A549 (cell line): ENCODE data around the gene ZNF385B. TPM values are rescaled to one million over a fixed set of nuclear protein-coding genes. Genes with fewer than 3 reads are reported as not detected.

ENCODE experiments used
- ATAC-seq, 2 experiments: fragments of 200-7000 bp in 1 of 2; fragments of >200 bp in 1 of 2; cut with Nextera tagmentation in 1 of 2; cut with Tn5 transposase in 1 of 2; 3 replicates each; pipeline versions ENCODE4 v1.8.0 to v1.9.1; 2018 to 2020; ENCODE audit warnings: mild to moderate bottlenecking in 1 of 2, moderate library complexity in 1 of 2
- CTCF ChIA-PET: fragments of 300-600 bp; sonication (Branson Sonifier 250); formaldehyde crosslinking; extraction: SDS; loops from one replicate; lab custom pipeline; 2021; ENCODE audit warnings: antibody characterized with exemption, inconsistent platforms; lab: Yijun Ruan, JAX
- POLR2A ChIA-PET: fragments of 350-600 bp; formaldehyde crosslinking; extraction: SDS; loops from one replicate; lab custom pipeline; 2021; ENCODE audit warnings: antibody characterized with exemption, inconsistent platforms; lab: Yijun Ruan, JAX
- DNase-seq, 2 experiments: peaks; one replicate each; pipeline versions ENCODE4 v3.0.0 to v3.0.0-alpha.2; 2011 to 2016; ENCODE audit warnings: low read depth in 1 of 2, low spot score in 1 of 2
- FAIRE-seq: peaks from 2 replicates; lab custom pipeline; 2011; peaks lifted over from hg19 to GRCh38; lab: Jason Lieb, UNC
- H3K27ac ChIP-seq, 2 experiments: fragments of >200 bp; sonication (Bioruptor Twin); formaldehyde crosslinking; 3 replicates each; pipeline ENCODE4 v1.5.1; 2016 to 2017
- H3K4me1 ChIP-seq: fragments of >200 bp; sonication (Bioruptor Twin); formaldehyde crosslinking; 3 replicates; pipeline ENCODE4 v1.6.1; 2016
- H3K4me2 ChIP-seq: fragments of >200 bp; sonication (Bioruptor Twin); formaldehyde crosslinking; 3 replicates; pipeline ENCODE4 v1.6.1; 2016
- H3K4me3 ChIP-seq: fragments of >200 bp; sonication (Bioruptor Twin); formaldehyde crosslinking; 3 replicates; pipeline ENCODE4 v1.5.1; 2016
- H3K9me3 ChIP-seq: fragments of >200 bp; sonication (Bioruptor Twin); formaldehyde crosslinking; 3 replicates; pipeline ENCODE4 v1.6.1; 2016
- BHLHE40 ChIP-seq: IDR thresholded peaks from 2 replicates; pipeline ENCODE4 v1.6.1; 2012; ENCODE audit warnings: low read depth, low read length, inconsistent platforms
- CHD2 ChIP-seq: fragments of 150-350 bp; IDR thresholded peaks from 2 replicates; pipeline ENCODE4 v1.6.1; 2014; ENCODE audit warnings: low read length; ENCODE audit not compliant: partially characterized antibody
- CHD4 ChIP-seq: fragments of 200-600 bp; sonication (generic); IDR thresholded peaks from 2 replicates; pipeline ENCODE4 v1.6.1; 2016; ENCODE audit warnings: antibody characterized with exemption, mild to moderate bottlenecking, borderline replicate concordance
- EHF ChIP-seq: fragments of 250-450 bp; sonication (Bioruptor Pico); IDR thresholded peaks from 2 replicates; pipeline ENCODE4 v1.5.0; 2020; ENCODE audit warnings: mild to moderate bottlenecking
- EP300 ChIP-seq, 2 experiments: fragments of >200 bp; sonication (Bioruptor Twin); formaldehyde crosslinking; IDR thresholded peaks; 2 replicates in 1 of 2; 3 replicates in 1 of 2; pipeline ENCODE4 v1.6.1; 2016 to 2017
- FOSB ChIP-seq: fragments of 250-450 bp; sonication (Bioruptor Pico); IDR thresholded peaks from 2 replicates; pipeline ENCODE4 v1.5.0; 2020; ENCODE audit warnings: mild to moderate bottlenecking, moderate library complexity
- FOSL2 ChIP-seq, 2 experiments: fragments of 450-650 bp in 1 of 2; fragments of >200 bp in 1 of 2; sonication (Bioruptor Twin) in 1 of 2; formaldehyde crosslinking; IDR thresholded peaks; 2 replicates each; pipeline versions ENCODE4 v1.5.0 to v1.6.1; 2016 to 2020; ENCODE audit warnings: mild to moderate bottlenecking in 1 of 2, moderate library complexity in 1 of 2
- GATA3 ChIP-seq: IDR thresholded peaks from 2 replicates; pipeline ENCODE4 v1.6.1; 2012; ENCODE audit warnings: borderline replicate concordance
- JUN ChIP-seq, 2 experiments: fragments of >200 bp; sonication (Bioruptor Twin); formaldehyde crosslinking; IDR thresholded peaks; 2 replicates in 1 of 2; 3 replicates in 1 of 2; pipeline ENCODE4 v1.6.1; 2016 to 2017
- KDM1A ChIP-seq: fragments of 200-600 bp; sonication (generic); IDR thresholded peaks from 2 replicates; pipeline ENCODE4 v1.6.1; 2016; ENCODE audit warnings: low read depth, mild to moderate bottlenecking
- KDM5A ChIP-seq: fragments of 200-600 bp; sonication (generic); IDR thresholded peaks from 2 replicates; pipeline ENCODE4 v1.6.1; 2016; ENCODE audit warnings: antibody characterized with exemption, mild to moderate bottlenecking
- MAFK ChIP-seq: fragments of 450-650 bp; IDR thresholded peaks from 2 replicates; pipeline ENCODE4 v1.6.1; 2014; ENCODE audit not compliant: partially characterized antibody
- NFE2L2 ChIP-seq: fragments of 150-350 bp; conservative IDR thresholded peaks from 2 replicates; pipeline ENCODE4 v1.6.1; 2014; ENCODE audit warnings: low read length
- NR3C1 ChIP-seq: fragments of >200 bp; sonication (Bioruptor Twin); formaldehyde crosslinking; IDR thresholded peaks from 3 replicates; pipeline ENCODE4 v1.6.1; 2017
- PHF8 ChIP-seq: fragments of 200-600 bp; sonication (generic); IDR thresholded peaks from 2 replicates; pipeline ENCODE4 v1.6.1; 2016; ENCODE audit warnings: low read depth, mild to moderate bottlenecking, antibody characterized with exemption, moderate library complexity, borderline replicate concordance
- POLR2AphosphoS2 ChIP-seq: conservative IDR thresholded peaks from 2 replicates; pipeline ENCODE4 v1.6.1; 2012; ENCODE audit warnings: low read length, improper control_type of control experiment, inconsistent platforms
- RARB ChIP-seq: fragments of 250-450 bp; sonication (Bioruptor Pico); IDR thresholded peaks from 2 replicates; pipeline ENCODE4 v1.8.0; 2021; ENCODE audit warnings: mild to moderate bottlenecking, moderate library complexity
- RCOR1 ChIP-seq: fragments of 150-350 bp; IDR thresholded peaks from 2 replicates; pipeline ENCODE4 v1.6.1; 2014; ENCODE audit warnings: antibody characterized with exemption, low read length, low read depth
- RNF2 ChIP-seq: fragments of 200-600 bp; sonication (generic); IDR thresholded peaks from 2 replicates; pipeline ENCODE4 v1.6.1; 2016; ENCODE audit warnings: low read depth, mild to moderate bottlenecking, antibody characterized with exemption, moderate library complexity, borderline replicate concordance
- SMC3 ChIP-seq: fragments of >200 bp; sonication (Bioruptor Twin); formaldehyde crosslinking; IDR thresholded peaks from 3 replicates; pipeline ENCODE4 v1.6.1; 2018; ENCODE audit warnings: inconsistent platforms
- TFCP2L1 ChIP-seq: fragments of 250-450 bp; sonication (Bioruptor Pico); IDR thresholded peaks from 2 replicates; pipeline ENCODE4 v1.5.0; 2021; ENCODE audit warnings: mild to moderate bottlenecking
- TP53 ChIP-seq: fragments of 250-450 bp; sonication (Bioruptor Pico); IDR thresholded peaks from 2 replicates; pipeline ENCODE4 v1.5.0; 2021; ENCODE audit warnings: mild to moderate bottlenecking, moderate library complexity
- ZNF302 ChIP-seq: fragments of 250-450 bp; sonication (Bioruptor Pico); IDR thresholded peaks from 2 replicates; pipeline ENCODE4 v1.9.0; 2021; ENCODE audit warnings: inconsistent platforms, mild to moderate bottlenecking, moderate library complexity
- WGBS: methylation state at CpG from one replicate; pipeline ENCODE4 v1.1.6; 2017; ENCODE audit errors: missing lambda C conversion rate; 5-methylcytosine and 5-hydroxymethylcytosine counted together
- polyA plus RNA-seq, 4 experiments: library from polyadenylated mRNA; depleted of rRNA in 3 of 4; stranded (reverse); fragments of >200 nt; fragmentation: RNase III in 1 of 4; extraction: RNeasy Plus Mini Kit Qiagen cat#74134 plus additional on column Dnase treatment in 1 of 4; gene quantifications; 2 replicates in 3 of 4; 3 replicates in 1 of 4; pipeline ENCODE4 v1.2.3, GENCODE V29; 2011 to 2017
- TF ChIP-seq, protein P1 (sequence below): fragments of >200 bp; sonication (Bioruptor Twin); formaldehyde crosslinking; IDR thresholded peaks from 3 replicates; pipeline ENCODE4 v1.5.1; 2016
- TF ChIP-seq, protein P2 (sequence below): IDR thresholded peaks from 2 replicates; pipeline ENCODE4 v1.6.1; 2012

The ZNF385B gene
- polyA plus RNA-seq, 2 of the 4 experiments (the other 2 are of a cell fraction): not detected

DNA sequence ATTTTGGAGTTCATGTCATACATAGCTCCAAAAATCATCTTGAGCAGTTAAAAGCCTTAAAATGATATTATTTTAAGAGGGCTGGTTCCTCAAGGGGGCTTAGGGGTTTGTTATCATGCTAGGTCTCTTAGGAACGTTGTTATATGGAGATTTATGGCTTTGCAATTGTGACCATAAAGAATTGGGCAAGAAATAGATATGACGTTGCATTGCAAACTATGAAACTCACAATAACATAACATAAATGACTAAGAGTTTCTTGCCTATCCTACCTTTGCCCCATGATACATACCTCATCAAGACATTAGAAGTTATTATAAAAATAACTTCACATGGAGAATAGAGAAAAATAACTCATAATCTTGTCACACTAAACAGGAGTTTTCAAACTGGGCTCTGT, 390.4 kb downstream of the ZNF385B start:
- ATAC-seq (no peak), DNase-seq (no peak), FAIRE-seq (no peak)
- ChIA-PET POLR2A (no interaction called here), CTCF (no interaction called here)
- no peak overlapping the region for H3K27ac ChIP-seq
- WGBS: 18% methylated on average over 2 of the region's 2 CpGs
- H3K4me2 ChIP-seq: no peak overlapping the region
- H3K4me1 ChIP-seq: no peaks in the 10 kb centered on the region
- TF ChIP-seq CHD4 (no peak), ZNF302 (no peak), RARB (no peak), TFCP2L1 (CRISPR knock-in tag) (no peak), GATA3 (no peak), KDM1A (no peak), JUN (IDR thresholded peaks at IDR 0.05) (no peak), EP300 (IDR thresholded peaks at IDR 0.05) (no peak), NR3C1 (no peak), FOSB (CRISPR knock-in tag) (no peak), SMC3 (no peak), BHLHE40 (no peak), POLR2AphosphoS2 (no peak), NFE2L2 (no peak)
- no peaks in the 10 kb centered on the region for H3K9me3 ChIP-seq
- H3K4me3 ChIP-seq: no peak overlapping the region

DNA sequence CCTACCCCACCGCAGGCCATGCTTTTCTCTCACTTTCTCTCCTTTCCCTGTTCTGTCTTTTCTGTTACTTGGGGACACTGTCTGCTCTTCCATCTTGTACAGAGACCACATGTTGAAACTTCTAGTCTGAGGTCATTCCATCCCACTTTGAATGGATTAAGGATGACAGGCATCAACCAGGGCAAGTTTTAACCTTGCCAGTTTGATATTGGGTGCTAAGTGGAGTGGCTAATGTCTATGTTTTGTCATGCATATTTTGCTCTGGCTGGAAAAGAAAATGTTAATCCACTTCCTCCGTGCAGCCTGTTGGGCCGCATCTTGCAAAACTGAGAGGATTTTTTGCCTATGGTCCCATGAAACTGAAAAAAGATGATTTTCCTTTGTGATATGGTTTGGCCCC, 391.3 kb downstream of the ZNF385B start:
- H3K4me1 ChIP-seq: no peaks in the 10 kb centered on the region
- H3K27ac ChIP-seq: no peak overlapping the region
- TF ChIP-seq MAFK (no peak), TFCP2L1 (CRISPR knock-in tag) (no peak), NFE2L2 (no peak), KDM5A (no peak), RCOR1 (no peak), EP300 (IDR thresholded peaks at IDR 0.05) (no peak), KDM1A (no peak), TP53 (CRISPR knock-in tag) (no peak), FOSB (CRISPR knock-in tag) (no peak), CHD2 (no peak), FOSL2 (IDR thresholded peaks at IDR 0.05) (no peak), FOSL2 (CRISPR knock-in tag; IDR thresholded peaks at IDR 0.05) (no peak), PHF8 (no peak), JUN (IDR thresholded peaks at IDR 0.05) (no peak), CHD4 (no peak)
- TF ChIP-seq, protein P1, sequence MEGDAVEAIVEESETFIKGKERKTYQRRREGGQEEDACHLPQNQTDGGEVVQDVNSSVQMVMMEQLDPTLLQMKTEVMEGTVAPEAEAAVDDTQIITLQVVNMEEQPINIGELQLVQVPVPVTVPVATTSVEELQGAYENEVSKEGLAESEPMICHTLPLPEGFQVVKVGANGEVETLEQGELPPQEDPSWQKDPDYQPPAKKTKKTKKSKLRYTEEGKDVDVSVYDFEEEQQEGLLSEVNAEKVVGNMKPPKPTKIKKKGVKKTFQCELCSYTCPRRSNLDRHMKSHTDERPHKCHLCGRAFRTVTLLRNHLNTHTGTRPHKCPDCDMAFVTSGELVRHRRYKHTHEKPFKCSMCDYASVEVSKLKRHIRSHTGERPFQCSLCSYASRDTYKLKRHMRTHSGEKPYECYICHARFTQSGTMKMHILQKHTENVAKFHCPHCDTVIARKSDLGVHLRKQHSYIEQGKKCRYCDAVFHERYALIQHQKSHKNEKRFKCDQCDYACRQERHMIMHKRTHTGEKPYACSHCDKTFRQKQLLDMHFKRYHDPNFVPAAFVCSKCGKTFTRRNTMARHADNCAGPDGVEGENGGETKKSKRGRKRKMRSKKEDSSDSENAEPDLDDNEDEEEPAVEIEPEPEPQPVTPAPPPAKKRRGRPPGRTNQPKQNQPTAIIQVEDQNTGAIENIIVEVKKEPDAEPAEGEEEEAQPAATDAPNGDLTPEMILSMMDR: no peak
- H3K9me3 ChIP-seq: no peaks in the 10 kb centered on the region
- DNase-seq (no peak), ATAC-seq (no peak), FAIRE-seq (no peak)
- H3K4me3 ChIP-seq: no peak overlapping the region
- H3K4me2 ChIP-seq: no peak overlapping the region
- 84% methylated on average over 3 of the region's 3 CpGs for WGBS
- CTCF ChIA-PET: interaction anchor here (0.6 kb wide), 1 partner anchor 18 kb away, joined by 3 read pairs; no protein-coding TSS in a partner anchor
- POLR2A ChIA-PET: no interaction called here

DNA sequence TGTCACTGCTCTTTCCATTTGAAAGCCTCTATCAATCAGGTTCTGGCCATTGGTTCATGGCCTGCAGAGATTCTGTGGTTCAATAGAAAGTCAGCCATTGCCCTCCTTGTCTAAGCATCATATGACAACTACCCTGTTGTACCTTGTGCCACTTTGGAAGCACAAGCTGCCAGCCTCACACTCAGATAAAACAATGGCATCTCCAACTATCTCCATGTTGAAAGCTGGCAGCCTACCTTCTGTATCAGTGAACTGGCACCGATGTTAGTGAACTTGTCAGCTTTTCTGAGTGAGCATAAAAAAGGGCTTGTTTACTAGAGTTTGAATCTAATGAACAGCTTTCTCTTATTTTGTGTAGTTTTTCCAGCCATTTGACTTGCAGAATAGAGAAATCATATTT, 393.5 kb downstream of the ZNF385B start:
- no peaks in the 10 kb centered on the region for H3K4me1 ChIP-seq

More for the DNA sequence above, 393.5 kb downstream of the ZNF385B start:
- TF ChIP-seq EHF: no peak
- TF ChIP-seq, protein P2, sequence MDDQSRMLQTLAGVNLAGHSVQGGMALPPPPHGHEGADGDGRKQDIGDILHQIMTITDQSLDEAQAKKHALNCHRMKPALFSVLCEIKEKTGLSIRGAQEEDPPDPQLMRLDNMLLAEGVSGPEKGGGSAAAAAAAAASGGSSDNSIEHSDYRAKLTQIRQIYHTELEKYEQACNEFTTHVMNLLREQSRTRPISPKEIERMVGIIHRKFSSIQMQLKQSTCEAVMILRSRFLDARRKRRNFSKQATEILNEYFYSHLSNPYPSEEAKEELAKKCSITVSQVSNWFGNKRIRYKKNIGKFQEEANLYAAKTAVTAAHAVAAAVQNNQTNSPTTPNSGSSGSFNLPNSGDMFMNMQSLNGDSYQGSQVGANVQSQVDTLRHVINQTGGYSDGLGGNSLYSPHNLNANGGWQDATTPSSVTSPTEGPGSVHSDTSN: no peak
- no peak for TF ChIP-seq RNF2
- TF ChIP-seq KDM1A: no peak
- TF ChIP-seq POLR2AphosphoS2: no peak
- TF ChIP-seq MAFK: no peak
- Histone ChIP-seq H3K4me3 (no peak overlapping the region), H3K9me3 (no peaks in the 10 kb centered on the region; the same call in 2 of the 3 replicates), H3K27ac (no peak overlapping the region), H3K4me2 (no peak overlapping the region)
- CTCF ChIA-PET: no interaction called here
- no peak for FAIRE-seq
- DNase-seq: no peak
- WGBS: 36% methylated on average over 1 of the region's 1 CpG
- POLR2A ChIA-PET: no interaction called here
- ATAC-seq: no peak
